ENCODE measurements around the gene MYO1E.

GRCh38 chr15:59289574-59289973 is 83.1 kb downstream of the MYO1E start:
- TF ChIP-seq CTCF (IDR thresholded peaks at IDR 0.05) (no peak), ZFX (IDR thresholded peaks at IDR 0.05; ENCODE audit: borderline replicate concordance) (no peak)
